Measurements from ENCODE around the gene PADI2. TPM values are rescaled to one million over a fixed set of nuclear protein-coding genes. Genes with fewer than 3 reads are reported as not detected.

The PADI2 gene
- total and polyA plus RNA-seq, 4 donors: 0.25 to 2.4 (median 0.96) TPM

- no peak for TF ChIP-seq REST (IDR thresholded peaks at IDR 0.05)
Observed at GRCh38 chr1:17075470-17076255, 43.6 kb downstream of the PADI2 start (continued).

GRCh38 chr1:17071794-17072193 is 47.5 kb downstream of the PADI2 start:
- Histone ChIP-seq H3K9ac (ENCODE audit: low read depth in 1 of 2, low read length in 2 of 2) (no peak overlapping the region), H3K36me3 (ENCODE audit: control insufficient read depth in 4 of 4, insufficient read depth in 3 of 4, low read depth in 1 of 4, low read length in 3 of 4) (no peaks in the 10 kb centered on the region), H3K4me3 (ENCODE audit: low read depth in 1 of 3, low read length in 3 of 3) (no peak overlapping the region), H3K27me3 (ENCODE audit: control insufficient read depth in 4 of 4, insufficient read depth in 4 of 4, low read length in 3 of 4) (no peaks in the 10 kb centered on the region), H3K9me3 (ENCODE audit: control insufficient read depth in 4 of 4, low read length in 3 of 4) (no peaks in the 10 kb centered on the region), H3K27ac (ENCODE audit: low read depth in 1 of 2, low read length in 2 of 2) (no peak overlapping the region), H3K4me1 (ENCODE audit: control insufficient read depth in 4 of 4, insufficient read depth in 4 of 4, low read length in 3 of 4) (no peaks in the 10 kb centered on the region)
- no peak for DNase-seq (ENCODE audit: low spot score)
- TF ChIP-seq REST (IDR thresholded peaks at IDR 0.05): no peak
- TF ChIP-seq HNF4A (conservative IDR thresholded peaks at IDR 0.05): no peak
- TF ChIP-seq RXRA (IDR thresholded peaks at IDR 0.05): no peak
- TF ChIP-seq FOXA1 (IDR thresholded peaks at IDR 0.05): no peak
- no peak for TF ChIP-seq YY1 (IDR thresholded peaks at IDR 0.05)
- WGBS: 88% methylated on average over 6 of the region's 6 CpGs

- DNase-seq (ENCODE audit: low spot score): no peak
- TF ChIP-seq HNF4A (conservative IDR thresholded peaks at IDR 0.05) (no peak), YY1 (IDR thresholded peaks at IDR 0.05) (no peak), CTCF (IDR thresholded peaks at IDR 0.05; ENCODE audit: low read depth, low read length, missing input control) (no peak), RAD21 (IDR thresholded peaks at IDR 0.05) (no peak)
- Histone ChIP-seq H3K27ac (ENCODE audit: low read depth in 1 of 2, low read length in 2 of 2) (no peak overlapping the region), H3K4me3 (ENCODE audit: low read depth in 1 of 3, low read length in 3 of 3) (no peak overlapping the region), H3K4me1 (ENCODE audit: control insufficient read depth in 4 of 4, insufficient read depth in 4 of 4, low read length in 3 of 4) (no peaks in the 10 kb centered on the region), H3K36me3 (ENCODE audit: control insufficient read depth in 4 of 4, insufficient read depth in 3 of 4, low read depth in 1 of 4, low read length in 3 of 4) (no peaks in the 10 kb centered on the region), H3K9me3 (ENCODE audit: control insufficient read depth in 4 of 4, low read length in 3 of 4) (no peaks in the 10 kb centered on the region), H3K9ac (ENCODE audit: low read depth in 1 of 2, low read length in 2 of 2) (no peak overlapping the region), H3K27me3 (ENCODE audit: control insufficient read depth in 4 of 4, insufficient read depth in 4 of 4, low read length in 3 of 4) (no peaks in the 10 kb centered on the region)
- WGBS: 79% methylated on average over 10 of the region's 10 CpGs
Observed at GRCh38 chr1:17070163-17070525, 49.1 kb downstream of the PADI2 start.

Measured in liver (tissue), 9 donors.